IgD-negative memory B cell (primary cell): ENCODE measurements around the gene YDJC. TPM values are rescaled to one million over a fixed set of nuclear protein-coding genes. Genes with fewer than 3 reads are reported as not detected.
"Not testable (repeated sequence)": the region's sequence is repeated elsewhere in the genome, so short reads cannot be mapped to it uniquely, and the experiment has no call there.

Source experiments
- H3K27ac Mint-ChIP-seq, 3 donors: one replicate each; pipeline ENCODE4 v1.8.0; 2020 to 2022; ENCODE audit warnings: mild to moderate bottlenecking in 3 of 3, mixed read lengths in 3 of 3, moderate library complexity in 1 of 3
- H3K27me3 Mint-ChIP-seq: one replicate; pipeline ENCODE4 v1.8.0; 2021; ENCODE audit warnings: mixed read lengths
- H3K36me3 Mint-ChIP-seq: one replicate; pipeline ENCODE4 v1.8.0; 2020; ENCODE audit warnings: mild to moderate bottlenecking, mixed read lengths
- H3K4me1 Mint-ChIP-seq, 3 donors: one replicate each; pipeline ENCODE4 v1.8.0; 2020 to 2022; ENCODE audit warnings: mixed read lengths in 3 of 3, mild to moderate bottlenecking in 1 of 3
- H3K4me3 Mint-ChIP-seq, 4 donors: one replicate each; pipeline ENCODE4 v1.8.0; 2020 to 2022; ENCODE audit warnings: mild to moderate bottlenecking in 4 of 4, mixed read lengths in 4 of 4, moderate library complexity in 3 of 4
- H3K9me3 Mint-ChIP-seq, 3 donors: one replicate each; pipeline ENCODE4 v1.8.0; 2020 to 2021; ENCODE audit warnings: mixed read lengths in 3 of 3, mild to moderate bottlenecking in 1 of 3
- polyA plus RNA-seq: library from polyadenylated mRNA; unstranded; fragments of 300-500 nt; fragmentation: Illumina TruSeq; gene quantifications from one replicate; pipeline ENCODE4 v1.2.3, GENCODE V29; 2021

Gene YDJC
- polyA plus RNA-seq, 1 donor from 2014 or later = 94.2 TPM

- H3K4me1 Mint-ChIP-seq = peaks cover 24 to 31% (median 26%) of the 10 kb centered on the region in 3 donors
- H3K9me3 Mint-ChIP-seq = no peaks in the 10 kb centered on the region
- H3K27me3 Mint-ChIP-seq = no peaks in the 10 kb centered on the region
- H3K36me3 Mint-ChIP-seq = peaks cover 3% of the 10 kb centered on the region
- peak overlapping the region in 2 of 3 donors; percentile 68 to 75 for H3K27ac Mint-ChIP-seq
- H3K4me3 Mint-ChIP-seq = no peak overlapping the region
Observed at GRCh38 chr22:21613553-21614233, 16.1 kb downstream of the YDJC start.

GRCh38 chr22:21612858-21613257 is 17.0 kb downstream of the YDJC start:
- Mint-ChIP-seq H3K9me3 (no peaks in the 10 kb centered on the region), H3K4me1 (peaks cover 25 to 33% (median 26%) of the 10 kb centered on the region in 3 donors), H3K27ac (no peak overlapping the region), H3K36me3 (peaks cover 3% of the 10 kb centered on the region), H3K27me3 (no peaks in the 10 kb centered on the region), H3K4me3 (no peak overlapping the region)

- Mint-ChIP-seq H3K4me1 (peaks cover 25 to 33% (median 32%) of the 10 kb centered on the region in 3 donors), H3K9me3 (no peaks in the 10 kb centered on the region), H3K4me3 (no peak overlapping the region), H3K36me3 (peaks cover 3% of the 10 kb centered on the region), H3K27ac (peak overlapping the region in 1 of 3 donors; percentile 68), H3K27me3 (no peaks in the 10 kb centered on the region)
Observed at GRCh38 chr22:21611210-21611977, 18.4 kb downstream of the YDJC start.

GRCh38 chr22:21609556-21610157 is 20.2 kb downstream of the YDJC start:
- Mint-ChIP-seq H3K4me1 (peaks cover 22 to 26% (median 24%) of the 10 kb centered on the region in 3 donors), H3K27ac (peak overlapping the region in 1 of 3 donors; percentile 67)
- not testable (repeated sequence) for H3K27me3 Mint-ChIP-seq, H3K4me3 Mint-ChIP-seq, H3K36me3 Mint-ChIP-seq, H3K9me3 Mint-ChIP-seq

- H3K4me1 Mint-ChIP-seq = peaks cover 5 to 21% (median 20%) of the 10 kb centered on the region in 3 donors
- no peak overlapping the region for H3K4me3 Mint-ChIP-seq
- no peaks in the 10 kb centered on the region for H3K9me3 Mint-ChIP-seq
- no peak overlapping the region for H3K27ac Mint-ChIP-seq
- no peaks in the 10 kb centered on the region for H3K27me3 Mint-ChIP-seq
- no peaks in the 10 kb centered on the region for H3K36me3 Mint-ChIP-seq
Observed at GRCh38 chr22:21606775-21607174, 23.0 kb downstream of the YDJC start.

GRCh38 chr22:21605887-21606564 is 23.8 kb downstream of the YDJC start:
- H3K36me3 Mint-ChIP-seq = no peaks in the 10 kb centered on the region
- peak overlapping the region in 1 of 3 donors; percentile 12 for H3K27ac Mint-ChIP-seq
- H3K4me1 Mint-ChIP-seq = peaks cover 5 to 18% (median 17%) of the 10 kb centered on the region in 3 donors
- no peaks in the 10 kb centered on the region for H3K27me3 Mint-ChIP-seq
- no peaks in the 10 kb centered on the region for H3K9me3 Mint-ChIP-seq
- no peak overlapping the region for H3K4me3 Mint-ChIP-seq

GRCh38 chr22:21603973-21604372 is 25.8 kb downstream of the YDJC start:
- no peak overlapping the region for H3K4me3 Mint-ChIP-seq

GRCh38 chr22:21602579-21602978 is 27.2 kb downstream of the YDJC start:
- Mint-ChIP-seq H3K27ac (peak overlapping the region in 1 of 3 donors; percentile 86), H3K9me3 (no peaks in the 10 kb centered on the region), H3K4me3 (no peak overlapping the region), H3K27me3 (no peaks in the 10 kb centered on the region), H3K4me1 (peaks cover 6 to 26% (median 24%) of the 10 kb centered on the region in 3 donors), H3K36me3 (peaks cover 2% of the 10 kb centered on the region)

More at GRCh38 chr22:21603973-21604372, 25.8 kb downstream of the YDJC start:
- Mint-ChIP-seq H3K4me1 (peaks cover 9 to 23% (median 22%) of the 10 kb centered on the region in 3 donors), H3K36me3 (peaks cover 2% of the 10 kb centered on the region), H3K27me3 (no peaks in the 10 kb centered on the region), H3K9me3 (no peaks in the 10 kb centered on the region), H3K27ac (no peak overlapping the region)

- peak overlapping the region in 2 of 4 donors; percentile 28 to 80 for H3K4me3 Mint-ChIP-seq
- H3K27ac Mint-ChIP-seq = peak overlapping the region; percentile 48 to 90 (median 71)
Observed at GRCh38 chr22:21599053-21599893, 30.5 kb downstream of the YDJC start.

GRCh38 chr22:21598302-21598701 is 31.5 kb downstream of the YDJC start:
- Mint-ChIP-seq H3K36me3 (peaks cover 2% of the 10 kb centered on the region), H3K9me3 (no peaks in the 10 kb centered on the region), H3K27me3 (no peaks in the 10 kb centered on the region), H3K4me1 (peaks cover 18 to 23% (median 21%) of the 10 kb centered on the region in 3 donors), H3K27ac (peak overlapping the region in 1 of 3 donors; percentile 39), H3K4me3 (no peak overlapping the region)

More at GRCh38 chr22:21599053-21599893, 30.5 kb downstream of the YDJC start:
- Mint-ChIP-seq H3K36me3 (peaks cover 2% of the 10 kb centered on the region), H3K9me3 (no peaks in the 10 kb centered on the region), H3K4me1 (peaks cover 10 to 21% (median 20%) of the 10 kb centered on the region in 3 donors), H3K27me3 (no peaks in the 10 kb centered on the region)

GRCh38 chr22:21596356-21597135 is 33.3 kb downstream of the YDJC start:
- H3K36me3 Mint-ChIP-seq, H3K9me3 Mint-ChIP-seq, H3K4me3 Mint-ChIP-seq, H3K27ac Mint-ChIP-seq, H3K27me3 Mint-ChIP-seq: not testable (repeated sequence)
- peaks cover 14 to 22% (median 20%) of the 10 kb centered on the region in 3 donors for H3K4me1 Mint-ChIP-seq

GRCh38 chr22:21594865-21595452 is 34.9 kb downstream of the YDJC start:
- no peak overlapping the region for H3K27ac Mint-ChIP-seq
- peaks cover 25 to 32% (median 29%) of the 10 kb centered on the region in 3 donors for H3K4me1 Mint-ChIP-seq

More at GRCh38 chr22:21594865-21595452, 34.9 kb downstream of the YDJC start:
- no peaks in the 10 kb centered on the region for H3K9me3 Mint-ChIP-seq
- no peaks in the 10 kb centered on the region for H3K27me3 Mint-ChIP-seq
- H3K36me3 Mint-ChIP-seq = peaks cover 3% of the 10 kb centered on the region
- no peak overlapping the region for H3K4me3 Mint-ChIP-seq
